Skin of body (tissue), 2 donors: ENCODE data around the gene SOST. TPM values are rescaled to one million over a fixed set of nuclear protein-coding genes. Genes with fewer than 3 reads are reported as not detected.

Experiments
- DNase-seq: peaks from one replicate; lab custom pipeline; 2025; lab: John Stamatoyannopoulos, UW
- total RNA-seq: library from RNA; depleted of rRNA; stranded (reverse); fragments of >200 nt; gene quantifications from one replicate; pipeline ENCODE4 v1.2.3, GENCODE V29; 2014

The SOST gene
- total RNA-seq, 1 donor from 2014 or later, result 0.20 TPM

- no peak for DNase-seq
Measured at GRCh38 chr17:43707184-43707583, 51.4 kb downstream of the SOST start.

DNA sequence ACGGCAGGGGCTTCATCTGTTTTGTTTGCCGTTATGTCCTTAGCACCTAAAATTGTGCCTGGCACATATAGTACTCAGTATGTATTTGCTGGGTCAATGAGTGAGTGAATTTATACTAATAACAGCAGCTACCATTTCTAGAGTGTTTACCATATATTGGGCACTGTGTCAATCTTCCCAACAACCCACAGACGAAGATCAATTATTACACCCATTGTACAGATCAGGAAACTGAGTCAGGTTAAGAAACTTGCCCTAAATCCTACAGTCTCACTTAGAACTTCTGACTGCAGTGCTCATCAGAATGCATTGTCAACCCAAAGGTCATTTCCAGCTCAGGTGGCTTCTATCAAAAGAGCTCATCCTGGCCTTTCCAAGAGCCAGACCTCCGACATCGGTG, 52.4 kb downstream of the SOST start:
- DNase-seq, result no peak

Other genes starting within 250 kb of the SOST start
- gene ETV4, start 212.5 kb downstream of the SOST start, total RNA-seq, result 3.0 TPM
- gene MEOX1, start 96.9 kb downstream of the SOST start, total RNA-seq, result 10.9 TPM
- gene DUSP3, start 20.2 kb upstream of the SOST start, total RNA-seq, result 29.2 TPM
- gene CFAP97D1, start 21.6 kb upstream of the SOST start, total RNA-seq, result not detected
- gene MPP3, start 74.4 kb upstream of the SOST start, total RNA-seq, result 7.7 TPM
- 2.5 TPM for gene CD300LG, start 88.4 kb upstream of the SOST start, total RNA-seq
- gene MPP2, start 148.7 kb upstream of the SOST start, total RNA-seq, result 3.0 TPM
- gene PPY, start 183.7 kb upstream of the SOST start, total RNA-seq, result not detected
- gene PYY, start 195.1 kb upstream of the SOST start, total RNA-seq, result not detected
- gene NAGS, start 245.8 kb upstream of the SOST start, total RNA-seq, result 0.49 TPM